RWPE2 (cell line): Measurements from ENCODE around the gene LIPG.

Source experiments
- ATAC-seq: fragments of 200-7000 bp; cut with Tn5 transposase; 3 replicates; pipeline ENCODE4 v1.9.1; 2021; ENCODE audit warnings: low read depth
- DNase-seq: peaks from one replicate; pipeline ENCODE4 v3.0.0-alpha.2; 2020; ENCODE audit warnings: low spot score
- H3K27ac ChIP-seq: fragments of 450-650 bp; 2 replicates; pipeline ENCODE4 v1.5.1; 2017; ENCODE audit warnings: mild to moderate bottlenecking; ENCODE audit not compliant: poor library complexity, severe bottlenecking
- H3K27me3 ChIP-seq: fragments of 250-450 bp; sonication (Bioruptor Pico); 2 replicates; pipeline ENCODE4 v1.5.1; 2021; ENCODE audit warnings: mild to moderate bottlenecking, moderate library complexity; ENCODE audit not compliant: insufficient read depth, poor library complexity, severe bottlenecking
- H3K36me3 ChIP-seq: fragments of 250-450 bp; sonication (Bioruptor Pico); 2 replicates; pipeline ENCODE4 v1.5.1; 2020; ENCODE audit warnings: low read depth, mild to moderate bottlenecking, moderate library complexity
- H3K4me1 ChIP-seq: fragments of 250-450 bp; sonication (Bioruptor Pico); 2 replicates; pipeline ENCODE4 v1.5.1; 2021; ENCODE audit warnings: mild to moderate bottlenecking, moderate library complexity; ENCODE audit not compliant: insufficient read depth, poor library complexity, severe bottlenecking
- H3K4me3 ChIP-seq: fragments of 250-450 bp; sonication (Bioruptor Pico); 2 replicates; pipeline ENCODE4 v1.5.1; 2021; ENCODE audit warnings: mild to moderate bottlenecking, moderate library complexity; ENCODE audit not compliant: severe bottlenecking
- H3K9me3 ChIP-seq: fragments of 250-450 bp; sonication (Bioruptor Pico); 2 replicates; pipeline ENCODE4 v1.5.1; 2021; ENCODE audit warnings: mild to moderate bottlenecking, moderate library complexity; ENCODE audit not compliant: severe bottlenecking
- CTCF ChIP-seq: fragments of 450-650 bp; IDR thresholded peaks from one replicate; pipeline ENCODE4 v1.5.1; 2017; ENCODE audit warnings: mild to moderate bottlenecking, moderate library complexity; ENCODE audit not compliant: poor library complexity, severe bottlenecking

The LIPG gene

DNA sequence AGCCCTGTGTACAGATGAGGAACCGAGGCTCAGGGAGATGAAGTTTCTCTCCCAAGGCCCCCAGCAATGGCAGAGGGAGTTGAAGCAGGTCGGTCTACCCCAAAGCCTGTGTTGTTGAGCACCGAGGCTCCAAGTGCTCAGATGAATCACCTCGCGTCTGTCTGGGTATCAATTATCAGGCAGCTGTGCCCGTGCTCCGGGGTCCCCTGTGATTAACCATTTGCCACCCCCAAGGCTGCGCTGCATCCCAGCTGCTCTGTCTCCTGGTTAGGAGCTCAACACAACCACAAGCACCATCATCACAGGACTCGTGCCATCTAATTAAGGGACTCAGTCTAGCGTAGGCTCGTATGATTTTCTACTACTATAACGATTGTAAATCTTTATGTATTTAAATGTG, 27.1 kb downstream of the LIPG start:
- ATAC-seq, result no peak
- Histone ChIP-seq H3K4me1 (no peaks in the 10 kb centered on the region), H3K36me3 (peaks cover 59% of the 10 kb centered on the region), H3K27me3 (no peaks in the 10 kb centered on the region), H3K9me3 (no peaks in the 10 kb centered on the region), H3K4me3 (no peak overlapping the region), H3K27ac (no peak overlapping the region)
- TF ChIP-seq CTCF, result no peak
- DNase-seq, result no peak

DNA sequence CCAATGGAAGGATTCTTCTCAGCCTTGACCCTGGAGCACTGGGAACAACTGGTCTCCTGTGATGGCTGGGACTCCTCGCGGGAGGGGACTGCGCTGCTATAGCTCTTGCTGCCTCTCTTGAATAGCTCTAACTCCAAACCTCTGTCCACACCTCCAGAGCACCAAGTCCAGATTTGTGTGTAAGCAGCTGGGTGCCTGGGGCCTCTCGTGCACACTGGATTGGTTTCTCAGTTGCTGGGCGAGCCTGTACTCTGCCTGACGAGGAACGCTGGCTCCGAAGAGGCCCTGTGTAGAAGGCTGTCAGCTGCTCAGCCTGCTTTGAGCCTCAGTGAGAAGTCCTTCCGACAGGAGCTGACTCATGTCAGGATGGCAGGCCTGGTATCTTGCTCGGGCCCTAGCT, 28.8 kb downstream of the LIPG start:
- ATAC-seq (no peak), DNase-seq (no peak)
- no peak for TF ChIP-seq CTCF
- H3K4me3 ChIP-seq, result no peak overlapping the region
- H3K4me1 ChIP-seq, result no peaks in the 10 kb centered on the region
- no peaks in the 10 kb centered on the region for H3K27me3 ChIP-seq
- peaks cover 49% of the 10 kb centered on the region for H3K36me3 ChIP-seq
- H3K9me3 ChIP-seq, result no peaks in the 10 kb centered on the region
- no peak overlapping the region for H3K27ac ChIP-seq

DNA sequence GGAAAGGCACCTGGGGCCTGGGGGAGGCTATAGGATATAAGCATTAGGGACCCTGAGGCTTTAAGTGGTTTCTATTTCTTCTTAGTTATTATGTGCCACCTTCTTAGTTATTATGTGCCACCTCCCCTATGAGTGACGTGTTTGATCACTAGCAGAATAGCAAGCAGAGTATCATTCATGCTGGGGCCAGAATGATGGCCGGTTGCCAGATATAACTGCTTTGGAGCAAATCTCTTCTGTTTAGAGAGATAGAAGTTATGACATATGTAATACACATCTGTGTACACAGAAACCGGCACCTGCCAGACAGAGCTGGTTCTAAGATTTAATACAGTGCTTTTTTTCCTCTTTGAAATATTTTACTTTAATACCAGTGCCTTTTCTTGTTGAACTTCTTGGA, 29.4 kb downstream of the LIPG start:
- no peak for DNase-seq
- no peak for ATAC-seq
- TF ChIP-seq CTCF, result no peak
- peaks cover 42% of the 10 kb centered on the region for H3K36me3 ChIP-seq
- H3K27ac ChIP-seq, result no peak overlapping the region
- H3K4me1 ChIP-seq, result no peaks in the 10 kb centered on the region
- H3K27me3 ChIP-seq, result no peaks in the 10 kb centered on the region
- no peaks in the 10 kb centered on the region for H3K9me3 ChIP-seq
- no peak overlapping the region for H3K4me3 ChIP-seq

- Histone ChIP-seq H3K27me3 (no peaks in the 10 kb centered on the region), H3K9me3 (no peaks in the 10 kb centered on the region), H3K36me3 (peaks cover 37% of the 10 kb centered on the region), H3K27ac (no peak overlapping the region), H3K4me1 (no peaks in the 10 kb centered on the region), H3K4me3 (no peak overlapping the region)
- no peak for DNase-seq
- ATAC-seq, result no peak
- no peak for TF ChIP-seq CTCF
These were observed 29.9 kb downstream of the LIPG start for GRCh38 chr18:49591775-49592174.

GRCh38 chr18:49596687-49597086, 34.8 kb downstream of the LIPG start:
- Histone ChIP-seq H3K27ac (no peak overlapping the region), H3K4me1 (no peaks in the 10 kb centered on the region), H3K27me3 (no peaks in the 10 kb centered on the region), H3K36me3 (peaks cover 2% of the 10 kb centered on the region), H3K9me3 (no peaks in the 10 kb centered on the region), H3K4me3 (no peak overlapping the region)
- DNase-seq, result no peak
- no peak for TF ChIP-seq CTCF
- no peak for ATAC-seq
